ENCODE data around the gene ZGPAT.

ZGPAT gene

DNA sequence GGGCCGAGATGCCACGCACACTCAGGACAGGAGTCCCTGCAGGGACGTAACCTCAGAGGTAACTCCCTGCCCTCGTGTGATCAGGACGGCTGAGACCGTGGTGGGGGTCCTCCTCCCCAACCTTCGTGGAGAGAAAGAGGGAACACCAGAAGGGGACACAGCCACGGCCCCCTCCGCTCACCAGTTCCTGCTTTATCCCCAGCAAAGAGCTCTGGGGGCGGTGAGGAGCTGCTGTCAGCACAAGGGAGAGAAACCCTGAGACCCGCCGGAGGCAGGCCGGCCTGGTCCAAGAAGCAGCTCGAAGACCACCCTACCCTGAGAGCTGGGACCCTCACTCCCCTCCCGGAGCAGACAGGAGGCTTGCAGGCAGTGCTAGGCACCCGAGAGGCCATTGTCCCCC lies 76.1 kb downstream of the ZGPAT start:
- Histone ChIP-seq H3K9ac (ENCODE audit: low read depth, low read length, poor library complexity, severe bottlenecking) (no peak overlapping the region), H3K4me2 (ENCODE audit: low read depth, low read length, poor library complexity, severe bottlenecking) (no peak overlapping the region), H4K20me1 (ENCODE audit: insufficient read depth, low read length, poor library complexity, severe bottlenecking) (no peaks in the 10 kb centered on the region)

GRCh38 chr20:63785691-63786131 lies 77.9 kb downstream of the ZGPAT start:
- no peak overlapping the region for H3K9ac ChIP-seq (ENCODE audit: low read depth, low read length, poor library complexity, severe bottlenecking)
- H3K4me2 ChIP-seq (ENCODE audit: low read depth, low read length, poor library complexity, severe bottlenecking), result no peak overlapping the region
- TF ChIP-seq EZH2phosphoT487 (IDR thresholded peaks at IDR 0.05; ENCODE audit: borderline replicate concordance) (no peak), CTCF (conservative IDR thresholded peaks at IDR 0.05; ENCODE audit: low read length) (no peak)

More for the DNA sequence above, 76.1 kb downstream of the ZGPAT start:
- H3K4me1 ChIP-seq (ENCODE audit: insufficient read depth, low read length, poor library complexity, severe bottlenecking), result no peaks in the 10 kb centered on the region
- no peaks in the 10 kb centered on the region for H3K36me3 ChIP-seq (ENCODE audit: insufficient read depth, low read length)
- H3F3A ChIP-seq (ENCODE audit: low read depth), result no peaks in the 10 kb centered on the region
- no peaks in the 10 kb centered on the region for H3K27me3 ChIP-seq (ENCODE audit: insufficient read depth, low read length, poor library complexity, severe bottlenecking)
- no peak overlapping the region for H2AFZ ChIP-seq (ENCODE audit: low read length)
- H3K9me3 ChIP-seq (ENCODE audit: insufficient read depth, low read depth, low read length), result no peaks in the 10 kb centered on the region
- no peaks in the 10 kb centered on the region for H3K9me2 ChIP-seq (replicated peaks; ENCODE audit: low read depth, low read length)
- H3K79me2 ChIP-seq (ENCODE audit: insufficient read depth, low read length), result no peaks in the 10 kb centered on the region
- TF ChIP-seq EZH2phosphoT487 (IDR thresholded peaks at IDR 0.05; ENCODE audit: borderline replicate concordance), result no peak
- H3K4me3 ChIP-seq (ENCODE audit: low read length, poor library complexity, severe bottlenecking), result no peak overlapping the region

More at GRCh38 chr20:63785691-63786131, 77.9 kb downstream of the ZGPAT start:
- H3K9me2 ChIP-seq (replicated peaks; ENCODE audit: low read depth, low read length), result no peaks in the 10 kb centered on the region
- H3K4me3 ChIP-seq (ENCODE audit: low read length, poor library complexity, severe bottlenecking), result no peak overlapping the region
- no peaks in the 10 kb centered on the region for H3K4me1 ChIP-seq (ENCODE audit: insufficient read depth, low read length, poor library complexity, severe bottlenecking)
- H3K9me3 ChIP-seq (ENCODE audit: insufficient read depth, low read depth, low read length), result no peaks in the 10 kb centered on the region
- H2AFZ ChIP-seq (ENCODE audit: low read length), result no peak overlapping the region
- no peaks in the 10 kb centered on the region for H3K27me3 ChIP-seq (ENCODE audit: insufficient read depth, low read length, poor library complexity, severe bottlenecking)
- H3K79me2 ChIP-seq (ENCODE audit: insufficient read depth, low read length), result no peaks in the 10 kb centered on the region
- no peaks in the 10 kb centered on the region for H4K20me1 ChIP-seq (ENCODE audit: insufficient read depth, low read length, poor library complexity, severe bottlenecking)
- H3F3A ChIP-seq (ENCODE audit: low read depth), result no peaks in the 10 kb centered on the region
- no peaks in the 10 kb centered on the region; the same call in 1 of the 2 replicates for H3K36me3 ChIP-seq (ENCODE audit: insufficient read depth, low read length)
